ENCODE results near the gene NUP58.

- TF ChIP-seq POLR2A (IDR thresholded peaks at IDR 0.05): no peak
- no peak for TF ChIP-seq CTCF (IDR thresholded peaks at IDR 0.05 in 4 of 5, conservative IDR thresholded peaks at IDR 0.05 in 1 of 5)
Measured at GRCh38 chr13:25345576-25345975, 44.2 kb downstream of the NUP58 start.

Data from gastrocnemius medialis (tissue), 4 donors.